Stimulated activated CD8-positive, alpha-beta memory T cell treated with anti-CD3 and anti-CD28 coated beads, Interleukin-7, amount 100 ng/mL, for 1 hour (primary cell): ENCODE results near the gene SLC22A5.
"Not testable (repeated sequence)": the region's sequence is repeated elsewhere in the genome, so short reads cannot be mapped to it uniquely, and the experiment has no call there.

Source experiments
- DNase-seq, 2 donors: peaks; one replicate each; pipeline ENCODE4 v3.0.0-alpha.2; 2020; ENCODE audit warnings: low read depth in 2 of 2

The SLC22A5 gene

GRCh38 chr5:132388244-132389050 lies 18.9 kb downstream of the SLC22A5 start:
- DNase-seq: no peak

DNA sequence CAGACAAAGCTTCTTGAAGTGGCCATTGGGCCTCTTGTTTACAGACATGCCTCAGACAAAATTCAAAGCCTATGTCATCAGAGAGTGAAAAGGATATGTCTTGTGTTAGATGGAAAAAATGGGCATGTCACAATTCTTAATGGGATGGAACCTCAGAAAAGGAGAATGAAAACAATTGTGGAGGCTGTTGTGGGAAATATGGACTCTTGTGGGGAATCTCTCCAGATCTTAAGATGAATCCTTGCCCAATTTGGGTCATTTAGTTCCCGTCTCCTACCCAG lies 19.5 kb downstream of the SLC22A5 start:
- DNase-seq: no peak

DNA sequence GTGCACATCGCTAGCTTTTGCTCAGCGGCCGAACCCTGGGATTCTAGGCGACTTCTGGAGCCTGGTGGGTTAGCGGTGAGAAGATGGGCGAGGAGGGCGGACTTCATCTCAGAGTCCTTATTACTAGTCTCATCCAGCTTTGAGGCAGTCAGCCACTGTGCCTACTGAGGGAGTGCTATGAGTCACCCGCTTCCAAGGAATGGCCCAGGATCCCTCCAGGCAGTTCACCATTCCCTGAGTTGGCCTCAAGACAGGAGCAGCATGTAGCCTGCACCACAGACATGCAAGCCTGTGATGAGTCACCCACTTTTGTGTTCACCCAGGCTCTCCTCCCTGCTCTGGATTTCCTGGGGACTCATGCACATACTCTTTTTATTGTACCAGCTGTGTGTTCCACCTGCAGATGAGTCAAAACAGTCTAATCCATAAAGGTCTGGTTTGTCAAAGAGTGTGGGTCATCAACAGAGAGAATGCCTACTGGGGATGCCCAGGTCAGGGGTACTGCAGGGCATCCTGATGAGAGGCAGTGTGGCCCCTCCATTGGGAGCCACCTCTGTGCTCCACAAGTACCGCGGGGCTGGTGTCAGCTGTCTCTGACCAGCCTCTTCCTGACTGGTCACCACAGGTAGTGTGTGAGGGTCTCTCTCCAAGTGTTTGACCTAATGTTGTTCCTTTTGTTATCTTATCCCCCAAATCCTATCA lies 20.2 kb downstream of the SLC22A5 start:
- no peak for DNase-seq

- DNase-seq: no peak
Measured at GRCh38 chr5:132391247-132391646, 21.7 kb downstream of the SLC22A5 start.

- no peak for DNase-seq
Measured at GRCh38 chr5:132391870-132392269, 22.4 kb downstream of the SLC22A5 start.

- no peak for DNase-seq
Measured at GRCh38 chr5:132392411-132392810, 22.9 kb downstream of the SLC22A5 start.

- no peak for DNase-seq
Measured at GRCh38 chr5:132392978-132393825, 23.7 kb downstream of the SLC22A5 start.

- DNase-seq: no peak
Measured at GRCh38 chr5:132394667-132395259, 25.3 kb downstream of the SLC22A5 start.

DNA sequence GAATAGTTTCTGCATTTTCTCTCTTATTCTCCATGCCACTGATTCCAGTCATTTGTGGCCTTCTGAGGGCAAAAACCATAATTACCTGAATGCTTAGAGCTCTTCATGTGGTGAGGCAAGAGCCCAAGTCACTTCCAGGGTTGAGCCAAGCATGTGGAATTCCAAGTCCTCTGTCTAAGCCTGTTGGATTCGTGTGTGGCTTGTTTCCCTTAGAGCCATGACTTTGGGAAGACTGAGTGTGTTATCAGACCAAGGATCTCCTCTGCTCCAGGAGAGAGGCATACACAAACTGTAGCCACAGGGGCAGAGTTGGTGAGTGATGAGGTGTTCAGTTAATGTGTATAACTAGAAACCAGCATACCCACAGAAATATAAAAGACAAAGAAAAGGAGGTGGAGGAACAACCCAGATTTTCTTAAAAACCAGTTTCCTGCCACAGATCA lies 27.1 kb downstream of the SLC22A5 start:
- DNase-seq: no peak

DNA sequence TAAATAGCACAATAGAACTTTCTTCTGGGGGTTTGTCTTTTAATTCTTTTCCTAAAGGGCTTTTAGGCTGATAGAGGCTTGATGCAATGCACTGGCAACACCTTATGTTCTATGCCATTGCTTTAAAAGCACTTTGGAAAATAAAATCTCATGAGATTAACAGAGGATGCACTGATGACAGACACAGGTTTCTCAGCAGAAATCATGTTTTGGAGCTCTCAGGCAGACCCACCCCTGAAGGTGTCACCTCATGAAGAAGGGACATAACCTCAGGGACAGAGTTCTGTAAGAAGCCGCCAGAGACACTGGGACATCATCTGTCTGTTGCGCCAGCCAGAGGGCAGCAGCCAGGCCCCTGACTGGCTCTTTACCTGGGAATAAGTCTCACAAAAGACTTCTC lies 27.7 kb downstream of the SLC22A5 start:
- no peak for DNase-seq

- DNase-seq: not testable (repeated sequence)
Measured at GRCh38 chr5:132397936-132398675, 28.6 kb downstream of the SLC22A5 start.

- DNase-seq: not testable (repeated sequence)
Measured at GRCh38 chr5:132404041-132404440, 34.5 kb downstream of the SLC22A5 start.

DNA sequence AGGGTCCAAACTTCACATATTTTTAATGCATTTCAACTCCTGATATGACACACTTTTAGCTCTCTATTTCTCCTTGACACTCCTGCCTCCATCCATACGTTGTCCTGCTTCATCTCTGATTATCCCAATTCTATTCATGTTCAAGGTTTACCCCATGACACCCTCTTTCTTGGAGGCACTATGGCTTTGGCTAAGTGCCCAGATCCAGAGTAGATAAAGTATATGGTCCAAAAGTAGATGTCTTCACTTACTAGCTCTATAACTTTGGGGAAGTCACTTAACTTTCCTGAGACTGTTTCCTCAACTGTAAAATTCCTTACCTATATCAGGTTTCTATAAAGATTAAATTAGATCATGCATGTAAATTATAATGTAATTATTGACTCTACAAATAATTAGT lies 36.1 kb downstream of the SLC22A5 start:
- DNase-seq: no peak

GRCh38 chr5:132406144-132406783 lies 36.8 kb downstream of the SLC22A5 start:
- DNase-seq: no peak

DNA sequence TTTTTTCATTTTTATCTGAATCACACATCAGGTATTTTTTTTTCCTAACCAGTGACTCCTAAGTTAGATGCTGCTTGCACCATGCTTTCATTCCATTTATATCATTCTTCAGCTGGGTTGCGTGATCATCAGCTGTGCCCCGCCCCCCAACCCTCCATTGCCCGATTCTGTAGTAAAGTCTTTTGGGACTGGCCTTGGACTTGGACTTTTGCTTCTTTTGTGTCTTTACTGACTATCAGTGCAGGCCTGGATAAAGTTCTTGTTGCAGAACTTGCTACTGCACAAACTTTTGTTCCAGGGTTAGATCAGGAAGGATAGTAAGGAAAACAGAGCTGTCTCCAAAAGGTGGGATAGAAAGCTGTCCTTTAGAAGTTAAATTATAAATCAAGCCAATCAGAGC lies 38.5 kb downstream of the SLC22A5 start:
- no peak for DNase-seq

DNA sequence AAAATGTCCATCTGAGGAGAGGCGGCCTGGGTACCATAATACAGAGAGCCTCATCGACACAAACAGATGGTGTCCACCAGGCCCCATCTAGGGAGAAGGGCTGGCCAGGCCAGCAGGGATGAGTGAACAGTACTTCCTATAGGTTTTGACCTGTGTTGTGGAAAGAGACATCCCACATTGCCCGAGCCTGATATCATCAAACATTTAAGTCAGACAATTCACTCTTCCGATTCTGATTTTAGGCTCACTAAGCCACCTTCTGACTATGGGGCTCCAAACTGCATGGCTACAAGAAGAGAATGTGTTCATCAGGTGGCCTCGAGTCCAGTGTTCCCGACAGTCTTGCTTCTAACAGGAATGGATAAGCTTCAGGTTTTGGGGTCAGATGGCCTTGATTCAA lies 38.9 kb downstream of the SLC22A5 start:
- no peak for DNase-seq

DNA sequence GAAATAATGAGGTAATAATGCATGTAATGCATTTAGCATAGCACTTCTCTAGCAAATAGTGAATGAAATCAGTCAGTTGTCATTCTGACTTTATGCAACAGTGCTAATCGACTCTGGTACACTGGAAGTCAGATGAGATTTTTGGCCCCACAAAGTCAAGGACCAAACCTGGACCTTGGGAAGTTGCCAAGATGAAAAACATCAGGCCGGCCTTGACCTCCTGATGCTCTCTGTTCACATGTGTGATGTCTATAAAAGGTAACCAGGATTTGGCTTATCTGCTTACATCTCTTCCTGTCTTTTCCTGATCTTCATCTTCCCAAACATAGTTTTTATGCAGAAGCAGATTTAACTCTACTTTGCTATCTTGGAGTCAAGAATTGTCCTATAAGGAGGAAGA lies 39.5 kb downstream of the SLC22A5 start:
- DNase-seq: no peak

DNA sequence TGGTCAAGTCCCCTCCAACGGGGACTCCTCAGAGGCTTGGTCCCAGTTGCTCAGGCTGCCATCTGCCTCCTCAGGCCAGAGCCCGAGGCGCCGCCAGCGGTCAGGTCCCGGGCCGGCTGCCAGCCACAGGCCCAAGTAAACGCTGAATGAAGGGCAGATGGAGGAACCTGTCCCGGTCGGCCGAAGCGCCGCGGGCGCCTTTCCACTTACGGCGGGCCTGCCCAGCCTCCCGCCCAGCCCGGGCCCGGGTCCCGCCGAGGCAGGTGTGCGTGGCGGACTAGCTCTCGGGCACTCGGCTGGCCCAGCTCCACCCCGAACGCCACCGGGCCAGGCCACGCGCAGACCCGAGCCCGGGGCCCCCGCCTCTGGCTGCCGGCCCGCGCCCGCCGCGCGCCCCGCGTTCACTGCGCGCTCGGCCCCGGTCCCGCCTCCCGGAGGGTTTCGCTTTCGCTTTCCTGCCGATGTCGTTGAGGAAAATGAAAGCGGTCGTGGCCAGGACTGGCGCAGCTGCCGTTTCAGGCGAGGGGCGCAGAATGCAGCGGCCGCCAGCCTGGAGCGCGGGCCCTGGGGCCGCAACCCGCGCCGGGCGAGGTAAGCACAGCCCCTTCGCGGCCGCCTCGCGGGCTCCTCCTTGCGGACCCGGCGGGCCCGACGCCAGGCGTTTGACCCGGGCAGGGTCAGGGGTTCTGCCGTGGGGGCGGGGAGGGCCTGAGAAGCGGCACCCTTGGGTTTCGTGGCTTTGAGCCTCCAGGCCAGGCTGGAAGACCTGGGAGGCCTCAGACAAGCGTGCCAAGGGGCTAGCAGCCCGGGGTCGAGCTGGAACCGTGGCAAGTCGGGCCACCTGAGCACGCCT lies 41.2 kb downstream of the SLC22A5 start:
- DNase-seq: peak; percentile 58 to 65

DNA sequence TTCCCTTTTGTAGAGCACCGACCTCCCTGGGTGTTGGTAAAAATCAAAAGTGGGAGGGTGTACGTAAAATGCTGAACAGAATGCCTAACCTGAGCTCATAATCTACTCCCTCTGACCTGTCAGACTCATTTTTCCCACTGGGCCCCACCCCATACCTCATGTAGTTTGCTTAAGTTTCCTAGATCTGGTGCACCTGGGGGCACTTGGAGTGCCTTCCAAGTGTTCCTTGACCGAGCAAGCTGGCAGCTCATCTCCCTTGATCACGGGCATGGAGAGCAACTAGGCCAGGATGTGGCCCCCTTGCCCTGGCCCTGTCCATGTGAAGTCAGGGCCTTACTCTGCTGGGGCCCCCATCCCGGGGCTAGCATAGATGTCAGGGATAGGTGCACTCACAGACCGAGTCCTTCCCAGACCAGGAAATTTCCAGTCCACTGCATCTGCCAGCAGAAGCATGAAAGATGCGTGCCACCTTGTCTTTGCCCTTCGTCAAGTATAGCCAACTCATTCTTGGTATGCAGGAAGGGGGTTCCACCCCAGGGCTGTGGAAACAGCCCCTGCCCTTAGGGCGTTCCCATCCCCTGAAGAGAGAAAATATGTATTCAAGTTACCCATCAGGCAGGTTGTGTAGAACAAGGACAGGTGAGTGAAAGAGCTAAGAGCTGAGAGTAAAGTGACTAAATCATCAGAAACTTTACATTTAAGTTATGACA lies 41.9 kb downstream of the SLC22A5 start:
- no peak for DNase-seq
